ENCODE measurements around the gene TMEM50B.

DNA sequence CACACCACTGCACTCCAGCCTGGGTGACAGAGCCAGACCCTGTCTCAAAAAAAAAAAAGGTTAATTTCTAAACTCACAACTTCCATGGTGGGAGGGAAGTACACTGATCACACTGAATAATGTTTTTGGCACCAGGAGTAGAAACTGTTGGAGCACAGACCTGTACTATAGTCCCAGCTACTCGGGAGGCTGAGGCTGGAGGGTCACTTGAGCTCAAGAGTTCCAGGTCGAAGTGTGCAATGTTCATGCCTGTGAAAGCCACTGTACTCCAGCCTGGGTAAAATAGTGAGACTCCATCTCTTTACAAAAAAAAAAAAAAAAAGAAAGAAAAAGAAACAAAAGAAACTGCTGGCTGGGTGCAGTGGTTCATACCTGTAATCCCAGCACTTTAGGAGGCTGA, 35.3 kb downstream of the TMEM50B start:
- TF ChIP-seq, protein P1, sequence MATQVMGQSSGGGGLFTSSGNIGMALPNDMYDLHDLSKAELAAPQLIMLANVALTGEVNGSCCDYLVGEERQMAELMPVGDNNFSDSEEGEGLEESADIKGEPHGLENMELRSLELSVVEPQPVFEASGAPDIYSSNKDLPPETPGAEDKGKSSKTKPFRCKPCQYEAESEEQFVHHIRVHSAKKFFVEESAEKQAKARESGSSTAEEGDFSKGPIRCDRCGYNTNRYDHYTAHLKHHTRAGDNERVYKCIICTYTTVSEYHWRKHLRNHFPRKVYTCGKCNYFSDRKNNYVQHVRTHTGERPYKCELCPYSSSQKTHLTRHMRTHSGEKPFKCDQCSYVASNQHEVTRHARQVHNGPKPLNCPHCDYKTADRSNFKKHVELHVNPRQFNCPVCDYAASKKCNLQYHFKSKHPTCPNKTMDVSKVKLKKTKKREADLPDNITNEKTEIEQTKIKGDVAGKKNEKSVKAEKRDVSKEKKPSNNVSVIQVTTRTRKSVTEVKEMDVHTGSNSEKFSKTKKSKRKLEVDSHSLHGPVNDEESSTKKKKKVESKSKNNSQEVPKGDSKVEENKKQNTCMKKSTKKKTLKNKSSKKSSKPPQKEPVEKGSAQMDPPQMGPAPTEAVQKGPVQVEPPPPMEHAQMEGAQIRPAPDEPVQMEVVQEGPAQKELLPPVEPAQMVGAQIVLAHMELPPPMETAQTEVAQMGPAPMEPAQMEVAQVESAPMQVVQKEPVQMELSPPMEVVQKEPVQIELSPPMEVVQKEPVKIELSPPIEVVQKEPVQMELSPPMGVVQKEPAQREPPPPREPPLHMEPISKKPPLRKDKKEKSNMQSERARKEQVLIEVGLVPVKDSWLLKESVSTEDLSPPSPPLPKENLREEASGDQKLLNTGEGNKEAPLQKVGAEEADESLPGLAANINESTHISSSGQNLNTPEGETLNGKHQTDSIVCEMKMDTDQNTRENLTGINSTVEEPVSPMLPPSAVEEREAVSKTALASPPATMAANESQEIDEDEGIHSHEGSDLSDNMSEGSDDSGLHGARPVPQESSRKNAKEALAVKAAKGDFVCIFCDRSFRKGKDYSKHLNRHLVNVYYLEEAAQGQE (IDR thresholded peaks at IDR 0.05; ENCODE audit: unreplicated experiment): no peak
- TF ChIP-seq CTCF (conservative IDR thresholded peaks at IDR 0.05; ENCODE audit: low read depth in 2 of 2) (no peak), EZH2 (IDR thresholded peaks at IDR 0.05; ENCODE audit: low read depth, unreplicated experiment) (no peak), EZH2phosphoT487 (IDR thresholded peaks at IDR 0.05; ENCODE audit: unreplicated experiment) (no peak), STAT1 (IDR thresholded peaks at IDR 0.05; ENCODE audit: unreplicated experiment) (no peak), ZNF331 (CRISPR knock-in tag; IDR thresholded peaks at IDR 0.05; ENCODE audit: low read depth) (no peak), ETS1 (IDR thresholded peaks at IDR 0.05) (no peak), POLR2AphosphoS5 (IDR thresholded peaks at IDR 0.05; ENCODE audit: low read depth) (no peak)

All from GM23338 (cell line).